HepG2 (cell line): ENCODE data around the gene DERL2. TPM values are rescaled to one million over a fixed set of nuclear protein-coding genes. Genes with fewer than 3 reads are reported as not detected.
A peak's percentile ranks its signal among the peaks of the same experiment; 100 is the strongest.

Experiments used
- BRD4 ChIP-seq: sonication (generic); formaldehyde crosslinking; IDR thresholded peaks from 2 replicates; pipeline ENCODE4 v1.4.0; 2020; ENCODE audit warnings: missing genetic modification reagents
- CREB1 ChIP-seq, 2 experiments: fragments of 450-650 bp in 1 of 2; IDR thresholded peaks; 2 replicates each; pipeline ENCODE4 v1.6.1; 2016 to 2017; ENCODE audit warnings: control low read depth in 1 of 2, mild to moderate bottlenecking in 1 of 2, missing compliant biosample characterization in 1 of 2, missing genetic modification characterization in 1 of 2
- FOSL2 ChIP-seq: sonication (generic); formaldehyde crosslinking; IDR thresholded peaks from 2 replicates; pipeline ENCODE4 v1.4.0; 2020; ENCODE audit warnings: missing genetic modification reagents
- MAFK ChIP-seq, 2 experiments: IDR thresholded peaks in 1 of 2; conservative IDR thresholded peaks in 1 of 2; 2 replicates each; pipeline ENCODE4 v1.6.1; 2011; ENCODE audit warnings: improper control_type of control experiment in 2 of 2, low read length in 2 of 2
- RFXANK ChIP-seq: IDR thresholded peaks from 2 replicates; pipeline ENCODE4 v1.6.1; 2016
- TRIM24 ChIP-seq: sonication (generic); formaldehyde crosslinking; IDR thresholded peaks from 2 replicates; pipeline ENCODE4 v1.8.0; 2022; ENCODE audit warnings: mild to moderate bottlenecking, missing genetic modification reagents
- ZBTB34 ChIP-seq: sonication (generic); formaldehyde crosslinking; IDR thresholded peaks from 2 replicates; pipeline ENCODE4 v1.8.0; 2022; ENCODE audit warnings: mild to moderate bottlenecking, missing genetic modification reagents
- ZNF234 ChIP-seq: sonication (generic); formaldehyde crosslinking; conservative IDR thresholded peaks from 2 replicates; pipeline ENCODE4 v1.5.1; 2020; ENCODE audit warnings: mild to moderate bottlenecking, missing genetic modification reagents
- ZNF33B ChIP-seq: sonication (generic); formaldehyde crosslinking; IDR thresholded peaks from 2 replicates; pipeline ENCODE4 v1.5.1; 2020; ENCODE audit warnings: mild to moderate bottlenecking, missing genetic modification reagents
- ZNF414 ChIP-seq: sonication (generic); formaldehyde crosslinking; IDR thresholded peaks from 2 replicates; pipeline ENCODE4 v1.5.0; 2020; ENCODE audit warnings: missing genetic modification reagents
- ZNF562 ChIP-seq: sonication (generic); formaldehyde crosslinking; IDR thresholded peaks from 2 replicates; pipeline ENCODE4 v1.8.0; 2022; ENCODE audit warnings: missing genetic modification reagents, borderline replicate concordance
- ZNF784 ChIP-seq: sonication (generic); formaldehyde crosslinking; IDR thresholded peaks from 2 replicates; pipeline ENCODE4 v1.5.1; 2020; ENCODE audit warnings: missing genetic modification reagents, mild to moderate bottlenecking, borderline replicate concordance
- polyA plus RNA-seq, 8 experiments: library from polyadenylated mRNA; depleted of rRNA in 3 of 8; stranded (reverse) in 7 of 8; unstranded in 1 of 8; fragments of >200 nt; fragmentation: Illumina TruSeq in 4 of 8; extraction: Trizol in 4 of 8; gene quantifications; 2 replicates each; pipeline versions ENCODE4 v1.2.1 to v1.2.3, GENCODE V29; 2011 to 2016; ENCODE audit warnings: low read depth in 4 of 8, missing spikeins in 1 of 8, mixed read lengths in 1 of 8; ENCODE audit not compliant: insufficient read depth in 1 of 8
- total RNA-seq, 5 experiments: library from RNA; depleted of rRNA; stranded (reverse); fragments of >200 nt; fragmentation: Illumina TruSeq; extraction: Trizol; gene quantifications; 2 replicates each; pipeline ENCODE4 v1.2.3, GENCODE V29; 2016; ENCODE audit warnings: low read depth in 1 of 5
- TF ChIP-seq, protein P1 (sequence below): sonication (generic); formaldehyde crosslinking; IDR thresholded peaks from 2 replicates; pipeline ENCODE4 v1.4.0; 2020; ENCODE audit warnings: missing genetic modification reagents

DERL2 gene
- total and polyA plus RNA-seq, 2 of the 13 experiments (the other 11 are each of a cell fraction or from before 2014, with no cell fraction given): 59.3 to 65.2 TPM

DNA sequence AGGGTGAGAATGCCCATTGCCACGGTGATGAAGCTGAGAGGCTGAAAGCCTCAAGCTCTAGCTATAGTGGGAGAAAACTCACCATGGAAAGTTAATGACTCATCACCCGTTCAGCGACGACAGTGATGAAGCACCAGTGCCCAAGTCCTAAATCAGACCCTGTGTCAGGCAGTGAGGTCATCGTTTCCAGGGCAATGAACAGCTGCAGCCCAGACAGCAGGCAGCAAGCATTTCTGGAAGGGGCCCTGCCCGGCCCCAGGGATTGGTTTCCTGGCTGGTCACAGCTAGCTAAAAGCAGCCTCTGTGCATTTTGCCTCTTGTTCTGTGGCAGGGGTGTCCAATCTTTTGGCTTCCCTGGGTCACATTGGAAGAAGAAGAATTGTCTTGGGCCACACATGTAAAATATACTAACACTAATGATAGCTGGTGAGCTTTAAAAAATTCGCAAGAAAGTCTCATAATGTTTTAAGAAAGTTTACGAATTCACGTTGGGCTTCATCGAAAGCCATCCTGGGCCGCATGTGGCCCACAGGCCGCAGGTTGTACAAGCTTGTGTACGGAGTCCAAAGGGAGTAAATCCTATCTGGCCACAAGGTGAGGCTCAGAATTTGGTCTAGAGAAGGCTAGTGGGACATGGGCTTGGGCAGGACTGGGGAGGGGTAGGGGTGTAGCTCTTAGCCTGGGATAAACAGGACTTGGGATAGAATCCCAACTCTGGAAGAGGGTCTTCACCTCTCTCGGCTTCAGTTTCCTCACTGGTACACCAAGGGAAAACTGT, 41.0 kb upstream of the DERL2 start (continued):
- no peak for TF ChIP-seq ZNF414 (CRISPR knock-in tag)
- TF ChIP-seq TRIM24 (CRISPR knock-in tag): no peak
- TF ChIP-seq ZNF234 (CRISPR knock-in tag): no peak
- TF ChIP-seq ZNF33B (CRISPR knock-in tag): no peak
- no peak for TF ChIP-seq ZBTB34
- 0 out of 4 replicates have a peak, but pooled peaks of 1 of the 2 experiments have one; percentile 6 for TF ChIP-seq MAFK (conservative IDR thresholded peaks at IDR 0.05 in 1 of 2, IDR thresholded peaks at IDR 0.05 in 1 of 2; ENCODE audit: low read length in 2 of 2)
- TF ChIP-seq RFXANK: no peak
- TF ChIP-seq BRD4: no peak
- TF ChIP-seq ZNF784 (CRISPR knock-in tag): no peak
- TF ChIP-seq, protein P1, sequence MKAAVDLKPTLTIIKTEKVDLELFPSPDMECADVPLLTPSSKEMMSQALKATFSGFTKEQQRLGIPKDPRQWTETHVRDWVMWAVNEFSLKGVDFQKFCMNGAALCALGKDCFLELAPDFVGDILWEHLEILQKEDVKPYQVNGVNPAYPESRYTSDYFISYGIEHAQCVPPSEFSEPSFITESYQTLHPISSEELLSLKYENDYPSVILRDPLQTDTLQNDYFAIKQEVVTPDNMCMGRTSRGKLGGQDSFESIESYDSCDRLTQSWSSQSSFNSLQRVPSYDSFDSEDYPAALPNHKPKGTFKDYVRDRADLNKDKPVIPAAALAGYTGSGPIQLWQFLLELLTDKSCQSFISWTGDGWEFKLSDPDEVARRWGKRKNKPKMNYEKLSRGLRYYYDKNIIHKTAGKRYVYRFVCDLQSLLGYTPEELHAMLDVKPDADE (CRISPR knock-in tag): no peak
- peak; percentile 73 for TF ChIP-seq FOSL2 (CRISPR knock-in tag)
- TF ChIP-seq ZNF562 (CRISPR knock-in tag): no peak
- TF ChIP-seq CREB1 (IDR thresholded peaks at IDR 0.05): peak; percentile 77
- TF ChIP-seq CREB1 (CRISPR knock-in tag; IDR thresholded peaks at IDR 0.05): no peak
